Skin of body (tissue), 2 donors: ENCODE measurements around the gene MAP1LC3B2. TPM values are rescaled to one million over a fixed set of nuclear protein-coding genes. Genes with fewer than 3 reads are reported as not detected.
"Not testable (repeated sequence)": the region's sequence is repeated elsewhere in the genome, so short reads cannot be mapped to it uniquely, and the experiment has no call there.

ENCODE experiments used
- DNase-seq: peaks from one replicate; lab custom pipeline; 2025; lab: John Stamatoyannopoulos, UW
- total RNA-seq: library from RNA; depleted of rRNA; stranded (reverse); fragments of >200 nt; gene quantifications from one replicate; pipeline ENCODE4 v1.2.3, GENCODE V29; 2014

MAP1LC3B2 gene
- total RNA-seq, 1 donor from 2014 or later: 1.2 TPM

DNA sequence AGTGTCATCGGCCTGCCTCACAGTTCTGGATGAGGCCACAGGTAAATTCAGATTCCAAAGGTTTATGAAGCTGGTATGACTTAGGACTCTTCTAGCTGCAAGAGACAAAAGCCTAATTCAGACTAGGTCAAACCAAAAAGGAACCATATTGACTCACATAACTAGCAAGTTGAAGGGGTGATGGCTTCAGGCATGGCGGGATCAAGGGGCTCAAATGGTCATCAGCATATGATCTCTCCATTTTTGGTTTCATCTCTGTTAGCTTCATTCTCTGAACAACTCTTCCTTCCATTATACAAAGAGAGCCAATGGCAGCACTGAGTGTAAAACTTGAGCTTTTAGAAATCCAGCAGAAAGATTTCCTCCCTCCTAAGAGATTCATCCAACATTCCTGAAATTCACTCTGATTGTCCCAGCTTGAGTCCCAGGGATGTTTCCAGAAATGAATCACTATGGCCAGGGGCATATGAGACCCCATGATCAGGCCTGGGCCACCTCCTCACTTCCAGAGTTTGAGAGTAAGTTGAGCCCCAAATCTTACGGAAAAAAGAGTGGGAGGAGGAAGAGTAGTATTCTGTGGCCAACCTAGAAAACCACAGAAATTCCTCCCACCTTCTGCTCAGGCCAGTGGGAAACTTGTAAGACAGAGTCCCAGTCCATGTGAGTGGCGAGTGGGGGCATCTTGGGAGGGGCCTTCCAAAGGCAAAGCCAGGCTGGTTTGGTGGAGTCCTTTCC lies 2.0 kb upstream of the MAP1LC3B2 start:
- DNase-seq: no peak

DNA sequence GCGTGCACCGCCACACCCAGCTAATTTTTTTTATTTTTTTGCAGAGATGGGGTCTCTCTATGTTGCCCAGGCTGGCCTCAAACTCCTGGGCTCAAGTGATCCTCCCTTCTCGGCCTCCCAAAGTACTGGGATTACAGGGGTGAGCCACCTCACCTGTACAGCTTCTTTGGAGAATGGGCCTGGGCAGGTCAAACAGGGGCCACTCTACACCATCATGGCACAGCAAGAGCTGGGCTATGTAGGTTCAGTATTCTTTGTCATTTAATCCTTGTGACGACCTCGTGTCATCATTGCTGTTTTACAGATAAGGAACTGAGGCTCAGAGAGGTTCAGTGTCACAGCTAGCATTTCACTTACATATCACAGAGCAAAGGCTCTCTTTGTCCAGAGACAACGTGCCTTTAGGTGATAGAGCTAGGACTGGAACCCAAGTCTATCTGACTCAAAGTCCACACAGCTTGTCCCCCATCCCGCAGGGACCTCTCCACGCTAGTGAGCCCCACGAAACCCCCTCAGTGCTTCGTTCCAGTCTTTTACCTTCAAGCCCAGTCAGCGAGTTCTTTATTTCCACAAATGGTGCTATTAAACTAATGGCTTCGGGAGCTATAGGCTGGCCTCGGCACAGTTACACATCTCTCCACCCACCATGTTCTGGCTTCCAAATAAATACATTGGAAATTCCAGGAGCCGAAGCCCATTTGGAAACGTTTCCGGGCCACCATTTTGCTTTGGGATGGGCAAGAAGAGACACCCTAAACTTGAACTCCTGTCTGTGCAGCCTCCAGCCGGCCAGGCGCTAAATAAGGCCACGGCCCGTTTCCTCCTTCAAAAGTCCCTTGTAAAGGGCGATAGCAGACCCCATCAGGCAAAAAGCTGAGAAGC lies 660 bp upstream of the MAP1LC3B2 start:
- no peak for DNase-seq

DNA sequence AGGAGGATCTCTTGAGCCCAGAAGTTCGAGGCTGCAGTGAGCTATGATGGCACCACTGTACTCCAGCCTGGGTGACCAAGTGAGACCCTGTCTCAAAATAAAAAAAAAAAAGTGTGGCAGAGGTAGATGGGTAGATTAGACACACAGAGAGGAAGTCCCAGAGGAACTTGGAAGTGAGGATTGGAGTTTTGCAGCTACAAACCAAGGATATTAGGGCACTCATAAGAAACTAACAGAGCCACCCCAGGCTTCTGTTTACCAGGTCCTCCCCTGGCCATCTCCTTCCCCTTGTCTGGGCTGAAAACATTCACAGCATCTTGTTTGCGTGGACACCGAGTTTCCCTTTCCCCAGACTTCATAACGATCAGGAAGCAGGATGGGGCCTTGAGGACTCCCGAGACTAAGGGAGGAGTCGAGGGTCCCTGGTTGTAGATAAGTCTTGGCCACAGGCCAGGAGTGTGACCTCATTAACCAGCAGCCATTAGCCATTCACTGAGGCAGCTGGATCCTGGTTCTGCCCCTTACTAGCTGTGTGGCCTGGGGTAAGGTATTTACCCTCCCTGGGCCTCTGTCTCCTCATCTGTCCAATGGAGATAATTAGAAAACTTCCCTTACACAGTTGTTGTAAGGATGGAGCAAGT lies 2.1 kb downstream of the MAP1LC3B2 start:
- DNase-seq: no peak

DNA sequence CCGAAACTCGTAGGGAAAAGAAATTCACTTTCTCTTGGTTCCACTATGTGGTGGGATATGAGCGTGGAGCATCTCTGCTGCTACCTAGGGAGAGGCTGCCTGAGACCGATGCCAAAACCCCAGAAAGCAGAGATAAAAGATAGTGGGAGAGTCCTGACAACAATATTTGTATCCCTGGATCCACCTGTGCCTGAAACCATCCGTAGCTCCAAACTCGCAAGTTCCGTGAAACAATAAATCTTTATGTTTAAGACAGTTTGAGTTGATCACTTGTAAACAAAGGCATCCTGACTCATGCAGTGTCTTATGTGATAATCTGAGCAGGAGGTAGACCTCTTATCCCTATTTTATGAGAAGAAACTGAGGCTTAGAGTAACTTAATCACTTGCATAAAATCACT lies 2.9 kb downstream of the MAP1LC3B2 start:
- no peak for DNase-seq

DNA sequence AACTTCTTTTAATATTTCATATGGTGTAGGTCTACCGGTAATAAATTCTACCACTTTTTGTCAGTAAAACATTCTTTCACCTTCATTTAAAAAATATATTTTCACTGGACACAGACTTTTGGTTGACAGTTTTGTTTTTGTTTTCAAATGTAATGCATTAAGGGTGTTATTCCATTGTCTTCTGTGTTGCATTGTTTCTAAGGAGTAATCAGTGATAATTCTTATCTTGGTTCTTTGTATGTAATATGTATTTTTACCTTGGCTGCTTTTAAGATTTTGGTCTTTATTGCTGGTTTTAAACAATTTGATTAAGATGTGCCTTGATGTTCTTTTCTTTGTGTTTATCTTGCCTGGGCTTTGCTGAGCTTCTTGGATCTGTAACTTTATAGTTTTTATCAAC lies 4.1 kb downstream of the MAP1LC3B2 start:
- no peak for DNase-seq

DNA sequence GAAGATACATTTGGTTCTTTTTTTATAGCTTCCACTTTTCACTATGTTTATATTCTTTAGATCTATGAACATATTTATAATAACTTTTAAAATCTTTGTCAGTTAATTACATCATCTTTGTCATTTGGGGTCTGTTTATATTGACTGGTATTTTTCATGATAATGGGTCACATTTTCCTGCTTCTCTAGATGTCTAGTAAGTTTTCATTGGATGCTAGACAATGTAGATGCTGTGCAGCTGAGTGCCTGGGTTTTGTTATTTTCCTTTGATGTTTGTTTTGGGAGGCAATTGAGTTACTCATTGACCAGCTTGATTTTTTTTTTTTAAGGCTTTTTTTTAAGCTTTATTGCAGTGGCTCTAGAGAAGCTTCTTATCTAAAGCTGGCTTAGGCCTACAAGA lies 4.9 kb downstream of the MAP1LC3B2 start:
- DNase-seq: no peak

DNA sequence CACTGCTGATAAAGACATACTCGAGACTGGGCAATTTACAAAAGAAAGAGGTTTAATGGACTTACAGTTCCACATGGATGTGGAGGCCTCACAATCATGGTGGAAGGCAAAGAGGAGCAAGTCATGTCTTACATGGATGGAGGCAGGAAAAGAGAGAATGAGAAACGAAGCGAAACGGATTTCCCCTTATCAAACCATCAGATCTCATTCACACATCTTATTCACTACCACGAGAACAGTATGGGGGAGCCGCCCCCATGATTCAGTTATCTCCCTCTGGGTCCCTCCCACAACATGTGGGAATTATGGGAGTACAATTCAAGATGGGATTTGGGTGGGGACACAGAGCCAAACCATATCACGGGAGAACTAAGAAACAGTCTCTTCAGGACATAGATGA lies 6.0 kb downstream of the MAP1LC3B2 start:
- not testable (repeated sequence) for DNase-seq

DNA sequence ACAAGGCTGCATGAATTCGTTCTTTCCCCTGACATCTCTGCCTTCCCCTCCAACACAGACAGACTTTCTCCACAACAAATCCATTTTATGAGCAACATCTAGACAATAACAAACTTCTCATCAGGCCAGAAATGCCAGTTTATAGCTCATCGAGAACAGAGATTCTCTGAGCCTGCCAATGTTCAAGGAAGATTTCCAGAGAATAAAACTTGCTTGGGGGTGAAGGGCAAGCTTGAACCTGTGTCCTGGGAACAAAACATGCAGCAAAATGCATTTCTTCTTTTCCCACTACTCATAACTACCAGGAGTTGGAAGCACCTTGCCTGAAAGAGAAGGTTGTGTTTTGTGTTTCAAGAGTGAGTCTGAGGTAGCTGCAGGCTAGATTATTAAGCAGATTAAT lies 6.8 kb downstream of the MAP1LC3B2 start:
- no peak for DNase-seq

DNA sequence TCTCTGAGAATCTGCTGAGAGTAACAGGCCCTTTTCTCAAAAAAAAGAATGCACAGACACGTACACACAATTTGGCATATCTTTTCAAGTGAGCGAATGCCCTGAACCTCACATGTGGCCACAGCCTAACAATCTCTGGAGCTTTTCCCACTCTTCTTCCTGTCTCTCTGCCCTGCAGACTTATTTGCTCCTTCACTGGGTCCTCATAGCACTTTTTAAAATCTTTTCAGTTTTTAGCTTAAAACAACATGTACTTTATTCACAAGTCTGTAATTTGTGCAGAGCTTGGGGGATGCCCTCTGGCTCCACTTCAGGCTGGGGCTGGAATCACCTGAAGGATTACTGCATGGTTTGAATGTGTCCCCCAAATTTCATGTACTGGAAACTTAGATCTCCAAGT lies 9.0 kb downstream of the MAP1LC3B2 start:
- no peak for DNase-seq

DNA sequence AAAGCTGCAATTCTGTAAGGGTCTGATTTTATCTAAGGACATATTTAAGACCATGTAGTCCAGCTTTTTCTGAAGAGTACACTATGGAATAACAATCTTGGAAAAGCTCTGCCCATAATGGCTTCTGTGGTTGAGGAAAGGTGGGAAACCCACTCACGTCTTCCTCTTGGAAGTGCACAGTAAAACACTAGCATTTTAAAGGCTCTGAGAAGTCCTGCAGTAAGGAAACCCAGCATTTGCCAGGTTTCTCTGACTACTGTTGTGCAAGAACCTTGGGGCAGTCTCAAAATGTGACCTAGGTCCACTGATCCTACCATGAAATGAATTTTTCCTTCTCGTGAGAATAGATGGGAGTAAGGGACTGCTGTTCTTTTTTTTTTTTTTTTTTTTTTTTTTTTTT lies 11.9 kb downstream of the MAP1LC3B2 start:
- no peak for DNase-seq

DNA sequence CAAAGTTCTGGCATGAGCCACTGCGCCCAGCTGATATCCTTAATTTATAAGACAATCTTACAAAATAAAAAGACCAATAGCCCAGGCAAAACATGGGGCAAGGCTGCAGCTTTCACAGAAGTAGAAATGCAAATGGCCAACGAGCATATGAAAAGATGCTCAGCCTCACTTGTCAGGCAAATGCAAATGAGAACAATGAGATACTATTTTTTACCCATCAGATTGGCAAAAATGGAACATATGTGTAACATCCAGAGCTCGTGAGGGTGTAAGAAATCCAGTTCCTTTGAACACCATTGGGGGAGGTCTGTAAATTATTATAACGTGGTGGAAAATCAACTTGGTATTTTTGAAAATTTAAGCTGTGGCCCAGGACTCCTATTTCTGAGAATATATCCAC lies 14.6 kb downstream of the MAP1LC3B2 start:
- DNase-seq: no peak

DNA sequence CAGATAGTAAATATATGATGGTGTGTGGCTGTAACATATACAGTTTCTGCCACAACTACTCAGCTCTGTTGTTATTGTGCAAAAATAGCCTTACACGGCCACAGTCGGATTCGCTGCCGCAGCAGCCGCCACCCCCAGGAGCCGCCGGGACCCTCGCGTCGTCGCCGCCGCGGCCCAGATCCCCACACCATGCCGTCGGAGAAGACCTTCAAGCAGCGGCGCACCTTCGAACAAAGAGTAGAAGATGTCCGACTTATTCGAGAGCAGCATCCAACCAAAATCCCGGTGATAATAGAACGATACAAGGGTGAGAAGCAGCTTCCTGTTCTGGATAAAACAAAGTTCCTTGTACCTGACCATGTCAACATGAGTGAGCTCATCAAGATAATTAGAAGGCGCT lies 16.6 kb downstream of the MAP1LC3B2 start:
- not testable (repeated sequence) for DNase-seq

DNA sequence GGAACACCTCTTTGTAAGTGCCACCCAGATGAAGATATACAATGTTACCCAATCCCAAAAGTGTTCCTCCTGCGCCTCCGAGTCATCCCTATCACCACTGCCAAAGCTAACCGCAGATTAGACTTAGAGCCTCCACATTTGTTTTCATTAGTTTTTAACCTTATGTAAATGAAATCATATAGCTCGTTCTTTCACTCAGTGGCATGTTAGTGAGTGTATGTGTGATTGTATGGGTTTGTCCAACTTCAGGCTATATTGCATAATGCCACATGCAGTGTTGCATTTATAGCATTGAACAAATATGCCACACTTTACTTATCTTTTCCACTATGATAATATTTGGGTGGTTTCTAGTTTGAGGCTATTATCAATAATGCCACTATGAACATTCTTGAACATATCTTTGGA lies 18.0 kb downstream of the MAP1LC3B2 start:
- no peak for DNase-seq

DNA sequence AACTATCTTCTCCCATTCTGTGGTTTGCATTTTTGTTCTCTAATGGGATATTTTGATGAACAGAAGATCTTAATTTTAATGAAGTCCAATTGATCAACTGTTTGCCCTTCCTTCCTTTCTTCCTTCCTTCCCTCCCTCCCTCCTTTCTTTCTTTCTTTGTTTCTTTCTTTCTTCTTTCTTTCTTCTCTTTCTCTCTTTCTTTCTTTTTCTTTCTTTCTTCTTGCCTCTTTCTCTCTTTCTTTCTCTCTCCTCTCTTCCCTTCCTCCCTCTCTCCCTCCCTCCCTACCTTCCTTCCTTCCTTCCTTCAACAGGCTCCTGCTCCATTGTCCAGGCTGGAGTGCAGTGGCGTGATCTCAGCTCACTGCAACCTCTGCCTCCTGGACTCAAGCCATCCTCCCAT lies 18.9 kb downstream of the MAP1LC3B2 start:
- no peak for DNase-seq

DNA sequence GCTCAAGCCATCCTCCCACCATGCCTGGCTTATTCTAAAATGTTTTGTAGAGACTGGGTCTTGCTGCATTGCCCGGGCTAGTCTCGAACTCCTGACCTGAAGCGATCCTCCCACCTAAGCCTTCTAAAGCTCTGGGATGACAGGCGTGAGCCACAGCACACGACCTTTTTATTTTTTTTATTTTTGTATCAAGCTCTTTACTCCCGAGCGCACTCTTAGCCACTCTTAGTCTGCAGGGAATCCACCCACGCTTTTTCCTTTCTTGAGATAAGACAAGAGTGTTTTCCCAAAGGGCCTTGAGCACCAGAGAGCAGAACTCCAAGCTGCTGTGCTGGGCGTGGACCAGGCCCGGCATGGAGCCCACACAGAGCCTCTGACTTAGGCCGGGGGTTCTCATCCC lies 23.4 kb downstream of the MAP1LC3B2 start:
- no peak for DNase-seq

DNA sequence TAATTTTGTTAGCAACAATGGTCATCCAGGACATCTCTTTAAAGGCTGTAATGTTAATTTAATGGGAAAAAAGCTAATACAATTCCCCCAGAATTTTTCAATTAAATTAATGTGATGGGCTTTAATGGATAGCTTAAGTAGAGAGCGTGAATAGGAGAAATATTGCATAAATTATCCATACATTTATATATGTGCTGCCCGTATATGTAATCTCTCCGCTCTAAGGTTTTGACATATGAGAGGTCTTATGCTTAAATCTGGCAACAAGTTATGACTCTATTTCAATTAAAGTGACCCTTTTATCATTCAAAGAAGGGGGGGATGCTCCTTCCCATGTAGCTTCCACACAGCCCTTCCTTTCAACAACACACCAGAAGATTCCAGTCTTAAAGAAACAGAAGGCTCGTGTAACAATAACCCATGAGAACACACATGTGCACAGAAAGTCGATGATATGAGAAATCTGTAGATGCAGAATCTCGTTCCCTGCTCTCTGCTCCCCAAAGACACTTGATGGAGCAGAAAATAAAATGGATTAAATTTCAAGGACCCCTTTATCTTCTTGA lies 24.0 kb downstream of the MAP1LC3B2 start:
- DNase-seq: no peak

DNA sequence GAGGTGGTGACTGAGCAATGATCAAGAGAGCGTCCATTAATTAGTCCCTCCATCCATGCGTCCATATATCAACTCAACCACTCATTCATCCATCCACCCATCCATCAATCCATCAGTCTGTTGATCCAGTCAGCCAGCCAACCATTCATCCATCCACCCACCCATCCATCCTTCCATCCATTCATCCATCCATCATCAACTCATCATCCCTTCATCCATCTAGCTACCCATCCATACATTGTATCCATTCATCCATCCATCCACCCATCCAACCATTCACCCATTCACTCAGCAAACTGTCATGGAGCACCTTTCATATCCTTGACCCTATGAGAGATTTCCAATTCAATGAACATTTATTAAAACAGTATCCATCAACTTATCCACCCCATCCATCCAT lies 28.1 kb downstream of the MAP1LC3B2 start:
- DNase-seq: no peak

DNA sequence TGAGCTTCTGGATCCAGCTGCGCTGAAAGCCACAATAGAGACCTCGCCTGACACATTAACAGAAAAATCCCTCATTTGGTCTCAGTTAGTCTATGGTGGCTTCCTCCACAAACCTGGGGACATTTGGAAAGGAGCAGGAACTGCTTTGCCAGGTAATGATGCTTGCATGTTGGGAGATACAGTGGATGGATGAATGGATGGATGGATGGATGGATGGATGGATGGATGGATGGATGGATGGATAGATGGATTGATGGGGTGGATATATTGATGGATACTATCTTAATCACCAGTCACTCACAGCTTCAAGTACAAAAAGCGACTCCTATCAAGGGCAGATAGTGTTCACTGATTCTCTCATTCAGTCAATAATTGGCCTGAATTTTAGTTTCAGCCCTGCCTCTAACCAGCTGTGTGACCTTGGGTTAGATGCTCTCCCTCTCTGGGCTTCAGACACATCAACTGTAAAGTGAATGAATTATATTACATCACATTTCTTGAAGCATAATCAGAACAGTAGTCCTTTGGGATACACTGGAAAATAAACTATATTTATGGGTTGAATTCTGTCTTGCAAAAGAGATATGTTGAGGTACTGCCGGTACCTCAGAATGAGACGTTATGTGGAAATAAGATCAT lies 29.3 kb downstream of the MAP1LC3B2 start:
- no peak for DNase-seq

DNA sequence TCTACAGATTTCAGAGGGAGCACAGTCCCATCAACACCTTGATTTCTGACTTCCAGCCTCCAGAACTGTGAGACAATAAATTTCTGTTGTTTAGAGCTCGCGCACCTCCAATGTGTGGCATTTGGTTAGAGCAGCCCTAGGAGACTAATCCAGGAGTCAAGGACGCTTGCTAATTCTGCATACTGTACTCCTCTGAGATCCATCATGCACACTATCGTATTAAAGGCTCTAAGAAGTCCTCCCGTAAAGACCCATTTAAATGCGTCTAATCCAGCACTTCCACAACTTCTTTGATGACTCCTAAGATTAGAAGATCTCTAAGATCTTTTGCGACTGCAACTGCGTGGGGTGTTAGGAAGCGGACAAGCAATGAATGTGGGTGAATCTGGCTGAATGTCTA lies 30.4 kb downstream of the MAP1LC3B2 start:
- no peak for DNase-seq

DNA sequence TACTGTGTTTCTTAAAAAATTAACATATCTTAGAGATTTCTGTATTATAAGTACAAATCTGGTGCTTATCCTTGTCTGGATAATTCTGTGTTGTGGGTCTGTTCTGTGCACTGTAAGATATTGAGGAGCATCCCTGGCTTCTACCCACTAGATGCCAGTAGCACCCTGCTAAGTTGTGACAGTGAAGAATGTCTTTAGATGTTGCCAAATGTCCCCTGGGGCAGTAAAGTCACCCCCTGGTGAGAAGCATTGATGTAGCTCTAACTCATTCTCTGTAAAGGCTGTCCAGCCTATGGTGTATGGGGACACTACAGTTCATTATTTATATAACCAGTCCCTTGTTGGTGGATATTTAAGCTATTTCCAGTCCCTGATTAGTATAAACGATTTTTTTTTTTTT lies 31.4 kb downstream of the MAP1LC3B2 start:
- no peak for DNase-seq

DNA sequence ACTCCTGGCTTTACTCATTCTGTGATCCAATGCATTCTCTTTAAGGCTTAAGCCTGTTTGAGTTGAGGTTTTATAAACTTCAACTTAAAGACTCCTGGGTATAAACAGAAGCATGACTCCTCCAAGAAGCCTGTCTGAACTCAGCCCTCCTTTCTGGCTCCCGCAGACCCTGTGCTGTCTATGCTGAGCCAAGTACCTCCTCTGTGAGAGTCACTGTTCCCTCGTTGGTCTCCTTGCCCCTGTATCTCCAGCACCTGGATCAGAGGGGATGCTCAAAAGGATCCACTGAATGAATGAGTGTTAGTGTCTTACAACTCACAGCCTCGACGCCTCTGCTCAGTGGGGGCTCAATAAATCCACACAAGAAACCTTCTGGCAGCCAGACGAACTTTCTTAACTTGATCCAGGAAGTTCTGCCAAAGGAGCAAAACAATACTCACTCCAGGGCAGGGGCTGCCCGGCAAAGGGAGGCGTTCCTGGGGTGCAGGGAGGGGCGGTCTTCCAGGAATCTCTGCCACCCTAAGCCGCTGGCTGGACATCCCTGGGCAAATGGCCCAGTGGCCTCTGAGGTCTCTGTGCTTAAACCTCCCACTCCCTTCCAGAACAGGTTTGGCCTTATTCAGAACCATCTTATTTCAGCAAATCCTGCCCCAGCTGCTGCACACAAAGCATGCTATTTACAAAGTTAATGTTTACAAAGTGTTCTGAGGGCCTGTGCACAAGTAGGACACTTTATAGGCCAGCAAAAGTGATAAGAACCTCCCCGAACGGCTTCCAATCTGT lies 32.9 kb downstream of the MAP1LC3B2 start:
- DNase-seq: peak; percentile 48
